IMR-90 (cell line): ENCODE results near the gene ABI3. TPM values are rescaled to one million over a fixed set of nuclear protein-coding genes. Genes with fewer than 3 reads are reported as not detected.

Source experiments
- ATAC-seq: fragments of 200-7000 bp; cut with Tn5 transposase; 2 replicates; pipeline ENCODE4 v1.9.1; 2020; ENCODE audit warnings: low read depth, mild to moderate bottlenecking, moderate library complexity
- BruUV-seq: library from RNA; stranded (reverse); fragments of 400-500 nt; replicated peaks from 2 replicates; lab custom pipeline; 2021; lab: Mats Ljungman, UMichigan
- CTCF ChIA-PET: fragments of 300-600 bp; formaldehyde crosslinking; extraction: SDS; loops from one replicate; lab custom pipeline; 2021; ENCODE audit warnings: antibody characterized with exemption; lab: Yijun Ruan, JAX
- POLR2A ChIA-PET: fragments of 300-600 bp; sonication (Branson Sonifier 250); formaldehyde crosslinking; loops from one replicate; lab custom pipeline; 2022; ENCODE audit warnings: antibody characterized with exemption; ENCODE audit not compliant: unreplicated experiment; lab: Charles Lee
- DNase-seq: peaks from one replicate; pipeline ENCODE4 v3.0.0; 2013
- H2AFZ ChIP-seq: replicated peaks from 2 replicates; pipeline ENCODE3; 2013; ENCODE audit warnings: low read length, mild to moderate bottlenecking; ENCODE audit not compliant: poor library complexity
- H2AK5ac ChIP-seq: 2 replicates; pipeline ENCODE4 v1.6.1; 2013; ENCODE audit warnings: low read depth, low read length, inconsistent platforms
- H2AK9ac ChIP-seq: replicated peaks from 2 replicates; pipeline ENCODE3; 2013; ENCODE audit warnings: mild to moderate bottlenecking, low read depth, low read length, moderate library complexity; ENCODE audit not compliant: poor library complexity
- H2BK120ac ChIP-seq: 2 replicates; pipeline ENCODE4 v1.6.1; 2013; ENCODE audit warnings: low read depth, low read length, inconsistent platforms
- H2BK15ac ChIP-seq: 3 replicates; pipeline ENCODE4 v1.6.1; 2013; ENCODE audit warnings: low read depth, low read length, inconsistent platforms
- H2BK20ac ChIP-seq: 2 replicates; pipeline ENCODE4 v1.6.1; 2013; ENCODE audit warnings: low read depth, mild to moderate bottlenecking, inconsistent platforms, low read length, moderate library complexity
- H2BK5ac ChIP-seq: 2 replicates; pipeline ENCODE4 v1.6.1; 2013; ENCODE audit warnings: mild to moderate bottlenecking, low read depth, low read length, inconsistent platforms; ENCODE audit not compliant: poor library complexity, severe bottlenecking
- H3K14ac ChIP-seq: replicated peaks from 2 replicates; pipeline ENCODE4 v1.6.1; 2013; ENCODE audit warnings: low read depth, low read length, inconsistent platforms
- H3K18ac ChIP-seq: 2 replicates; pipeline ENCODE4 v1.6.1; 2013; ENCODE audit warnings: low read depth, low read length, control low read depth
- H3K23ac ChIP-seq: 2 replicates; pipeline ENCODE4 v1.6.1; 2013; ENCODE audit warnings: low read depth, low read length, inconsistent platforms
- H3K27ac ChIP-seq: 2 replicates; pipeline ENCODE4 v1.5.1; 2013; ENCODE audit warnings: mild to moderate bottlenecking, control low read depth, low read length; ENCODE audit not compliant: insufficient read depth
- H3K27me3 ChIP-seq: 2 replicates; pipeline ENCODE4 v1.6.1; 2013; ENCODE audit warnings: low read length; ENCODE audit not compliant: control insufficient read depth, insufficient read depth
- H3K36me3 ChIP-seq: 2 replicates; pipeline ENCODE4 v1.6.1; 2013; ENCODE audit warnings: low read length, mixed read lengths; ENCODE audit not compliant: control insufficient read depth, insufficient read depth
- H3K4ac ChIP-seq: 2 replicates; pipeline ENCODE4 v1.6.1; 2013; ENCODE audit warnings: low read depth, low read length, inconsistent platforms
- H3K4me1 ChIP-seq: 2 replicates; pipeline ENCODE4 v1.6.1; 2013; ENCODE audit warnings: low read length, mixed read lengths; ENCODE audit not compliant: control insufficient read depth, insufficient read depth
- H3K4me2 ChIP-seq: 2 replicates; pipeline ENCODE4 v1.6.1; 2013; ENCODE audit warnings: low read depth, mild to moderate bottlenecking, control low read depth, low read length, moderate library complexity
- H3K4me3 ChIP-seq: 2 replicates; pipeline ENCODE4 v1.5.1; 2013; ENCODE audit warnings: low read depth, mild to moderate bottlenecking, control low read depth, low read length, moderate library complexity; ENCODE audit not compliant: insufficient read depth
- H3K56ac ChIP-seq: 2 replicates; pipeline ENCODE4 v1.6.1; 2013; ENCODE audit warnings: low read length, inconsistent platforms; ENCODE audit not compliant: insufficient read depth; ENCODE audit errors: extremely low read depth
- H3K79me1 ChIP-seq, 2 experiments: 2 replicates each; pipeline ENCODE4 v1.6.1; 2013; ENCODE audit warnings: low read length in 2 of 2, inconsistent platforms in 1 of 2, low read depth in 1 of 2
- H3K9ac ChIP-seq: 2 replicates; pipeline ENCODE4 v1.6.1; 2013; ENCODE audit warnings: low read depth, low read length, control low read depth
- H3K9me1 ChIP-seq: 2 replicates; pipeline ENCODE4 v1.6.1; 2013; ENCODE audit warnings: low read length, inconsistent platforms; ENCODE audit not compliant: insufficient read depth
- H3K9me3 ChIP-seq: 2 replicates; pipeline ENCODE4 v1.6.1; 2013; ENCODE audit warnings: low read length; ENCODE audit not compliant: control insufficient read depth, insufficient read depth
- H4K20me1 ChIP-seq: 2 replicates; pipeline ENCODE4 v1.6.1; 2013; ENCODE audit warnings: low read length, inconsistent platforms; ENCODE audit not compliant: insufficient read depth
- H4K5ac ChIP-seq: 2 replicates; pipeline ENCODE4 v1.6.1; 2013; ENCODE audit warnings: mild to moderate bottlenecking, low read depth, low read length, control low read depth
- H4K8ac ChIP-seq, 2 experiments: 2 replicates each; pipeline ENCODE4 v1.6.1; 2013; ENCODE audit warnings: low read depth in 2 of 2, low read length in 2 of 2, control low read depth in 1 of 2, inconsistent platforms in 1 of 2
- H4K91ac ChIP-seq: 2 replicates; pipeline ENCODE4 v1.6.1; 2013; ENCODE audit warnings: low read depth, low read length, inconsistent platforms; ENCODE audit not compliant: insufficient read depth
- BHLHE40 ChIP-seq: fragments of 150-350 bp; IDR thresholded peaks from 2 replicates; pipeline ENCODE4 v1.6.1; 2016; ENCODE audit warnings: mild to moderate bottlenecking, low read depth, low read length
- CEBPB ChIP-seq: IDR thresholded peaks from 2 replicates; pipeline ENCODE4 v1.6.1; 2012; ENCODE audit warnings: low read depth, low read length, improper control_type of control experiment
- CHD1 ChIP-seq: IDR thresholded peaks from 2 replicates; pipeline ENCODE4 v1.6.1; 2012; ENCODE audit warnings: low read depth, low read length, improper control_type of control experiment
- FOS ChIP-seq: fragments of 150-350 bp; IDR thresholded peaks from 2 replicates; pipeline ENCODE4 v1.6.1; 2016; ENCODE audit warnings: low read depth, low read length
- MAFK ChIP-seq: IDR thresholded peaks from 2 replicates; pipeline ENCODE4 v1.6.1; 2012; ENCODE audit warnings: low read depth, low read length, improper control_type of control experiment
- MAZ ChIP-seq: IDR thresholded peaks from 2 replicates; pipeline ENCODE4 v1.6.1; 2012; ENCODE audit warnings: low read depth, mild to moderate bottlenecking, low read length, improper control_type of control experiment, moderate library complexity, borderline replicate concordance
- MXI1 ChIP-seq: IDR thresholded peaks from 2 replicates; pipeline ENCODE4 v1.6.1; 2012; ENCODE audit warnings: low read depth, mild to moderate bottlenecking, low read length, moderate library complexity, borderline replicate concordance
- NFE2L2 ChIP-seq: fragments of 150-350 bp; IDR thresholded peaks from 2 replicates; pipeline ENCODE4 v1.6.1; 2016; ENCODE audit warnings: low read depth, mild to moderate bottlenecking, low read length
- POLR2A ChIP-seq: IDR thresholded peaks from 2 replicates; pipeline ENCODE4 v1.6.1; 2012; ENCODE audit warnings: mild to moderate bottlenecking, low read depth, low read length
- RAD21 ChIP-seq: IDR thresholded peaks from 2 replicates; pipeline ENCODE4 v1.6.1; 2012; ENCODE audit warnings: low read length, improper control_type of control experiment
- RCOR1 ChIP-seq: IDR thresholded peaks from 2 replicates; pipeline ENCODE4 v1.6.1; 2012; ENCODE audit warnings: mild to moderate bottlenecking, low read length, improper control_type of control experiment; ENCODE audit not compliant: insufficient replicate concordance
- RFX5 ChIP-seq: IDR thresholded peaks from 2 replicates; pipeline ENCODE4 v1.8.0; 2012; ENCODE audit warnings: low read depth, mild to moderate bottlenecking, low read length, moderate library complexity
- SMC3 ChIP-seq: fragments of 150-350 bp; IDR thresholded peaks from 2 replicates; pipeline ENCODE4 v1.6.1; 2016; ENCODE audit warnings: low read depth, mild to moderate bottlenecking, antibody characterized with exemption, low read length, moderate library complexity
- WGBS, 2 experiments: methylation state at CpG; one replicate each; pipeline versions ENCODE4 v1.1.5 to v1.1.7; 2013; ENCODE audit warnings: missing lambda C conversion rate in 2 of 2; ENCODE audit not compliant: insufficient read length in 1 of 2; ENCODE audit errors: extremely low coverage in 2 of 2; 5-methylcytosine and 5-hydroxymethylcytosine counted together
- dilution Hi-C: fragments of 300-500 bp; cut with HindIII; formaldehyde crosslinking; loops from one replicate; pipeline ENCODE4 v1.14.3; 2018; ENCODE audit warnings: low sequenced_read_pairs; ENCODE audit not compliant: unreplicated experiment
- in situ Hi-C: fragments of 300-500 bp; cut with MboI; formaldehyde crosslinking; loops from 3 replicates; pipeline ENCODE4 v1.14.3; 2019; ENCODE audit warnings: low sequenced_read_pairs, inconsistent platforms, mixed read lengths
- intact Hi-C: fragments of 100-400 bp; cut with micrococcal nuclease; formaldehyde crosslinking; loops from 2 replicates; pipeline ENCODE4 v1.10.0; 2022
- polyA plus RNA-seq, 3 experiments: library from polyadenylated mRNA; depleted of rRNA; stranded (reverse); fragments of >200 nt; gene quantifications; 2 replicates each; pipeline ENCODE4 v1.2.3, GENCODE V29; 2012; ENCODE audit warnings: low replicate concordance in 1 of 3
- total RNA-seq: library from RNA; depleted of rRNA; stranded (reverse); fragments of >200 nt; gene quantifications from 2 replicates; pipeline ENCODE4 v1.2.3, GENCODE V29; 2012
- TF ChIP-seq, protein P1 (sequence below): fragments of 150-350 bp; IDR thresholded peaks from 2 replicates; pipeline ENCODE4 v1.6.1; 2017; ENCODE audit warnings: mild to moderate bottlenecking, antibody characterized with exemption, low read length, low read depth
- TF ChIP-seq, protein P2 (sequence below): conservative IDR thresholded peaks from 2 replicates; pipeline ENCODE4 v1.5.1; 2012; ENCODE audit warnings: mild to moderate bottlenecking, low read depth, low read length, improper control_type of control experiment
- TF ChIP-seq, protein P3 (sequence below): fragments of 150-350 bp; IDR thresholded peaks from 2 replicates; pipeline ENCODE4 v1.6.1; 2016; ENCODE audit warnings: low read depth, mild to moderate bottlenecking, low read length, moderate library complexity, borderline replicate concordance

ABI3 gene
- total and polyA plus RNA-seq, 2 of the 4 experiments (the other 2 are of a cell fraction) = 1.1 to 1.2 TPM

DNA sequence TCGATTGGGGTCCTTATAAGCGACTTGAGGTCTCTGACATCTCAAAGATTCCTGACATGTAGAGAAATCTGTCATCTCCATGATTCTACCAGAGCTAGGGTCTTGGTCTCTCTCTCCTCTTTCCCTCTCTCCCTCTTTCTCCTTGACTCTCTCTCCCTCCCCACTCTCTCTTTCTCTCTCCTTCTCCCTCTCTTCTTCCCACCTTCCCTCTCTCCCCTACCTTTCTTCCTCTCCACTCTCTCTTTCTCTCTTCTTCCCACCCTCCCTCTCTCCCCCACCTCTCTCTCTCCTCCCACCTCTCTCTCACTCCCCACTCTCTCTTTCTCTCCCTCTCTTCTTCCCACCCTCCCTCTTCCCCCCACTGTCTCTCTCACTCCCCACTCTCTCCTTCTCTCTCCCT, 45.4 kb upstream of the ABI3 start:
- no peak overlapping the region for H4K91ac ChIP-seq
- no peak overlapping the region for H3K9ac ChIP-seq
- H3K27ac ChIP-seq = no peak overlapping the region
- H3K9me3 ChIP-seq = peaks cover 5% of the 10 kb centered on the region
- no peak overlapping the region for H3K4ac ChIP-seq
- intact Hi-C loops = no loop called here
- dilution Hi-C loops = no loop called here
- in situ Hi-C loops = no loop called here
- peaks cover 62% of the 10 kb centered on the region for H3K27me3 ChIP-seq
- no peak overlapping the region for H2BK20ac ChIP-seq
- ChIA-PET POLR2A (no interaction called here), CTCF (interaction anchor here (1.2 kb wide), 1 partner anchor 15 kb away, joined by 3 read pairs; no protein-coding TSS in a partner anchor)
- no peak overlapping the region for H2AK5ac ChIP-seq
- H3K79me1 ChIP-seq = no peaks in the 10 kb centered on the region
- BruUV-seq = no TSS peak
- no peak overlapping the region for H3K23ac ChIP-seq
- H4K8ac ChIP-seq = no peak overlapping the region
- ATAC-seq (no peak), DNase-seq (no peak)
- no peaks in the 10 kb centered on the region for H3K9me1 ChIP-seq
- H4K20me1 ChIP-seq = no peaks in the 10 kb centered on the region
- H2BK120ac ChIP-seq = no peak overlapping the region
- no peaks in the 10 kb centered on the region for H3K4me1 ChIP-seq
- no peaks in the 10 kb centered on the region for H3K36me3 ChIP-seq
- H3K4me2 ChIP-seq = no peak overlapping the region
- H2AFZ ChIP-seq = no peak overlapping the region
- TF ChIP-seq MXI1 (no peak), BHLHE40 (no peak), MAZ (no peak), FOS (no peak), MAFK (no peak), SMC3 (no peak), NFE2L2 (no peak), POLR2A (no peak), CHD1 (no peak), CEBPB (no peak), RCOR1 (no peak), RAD21 (no peak), RFX5 (no peak)
- TF ChIP-seq, protein P1, sequence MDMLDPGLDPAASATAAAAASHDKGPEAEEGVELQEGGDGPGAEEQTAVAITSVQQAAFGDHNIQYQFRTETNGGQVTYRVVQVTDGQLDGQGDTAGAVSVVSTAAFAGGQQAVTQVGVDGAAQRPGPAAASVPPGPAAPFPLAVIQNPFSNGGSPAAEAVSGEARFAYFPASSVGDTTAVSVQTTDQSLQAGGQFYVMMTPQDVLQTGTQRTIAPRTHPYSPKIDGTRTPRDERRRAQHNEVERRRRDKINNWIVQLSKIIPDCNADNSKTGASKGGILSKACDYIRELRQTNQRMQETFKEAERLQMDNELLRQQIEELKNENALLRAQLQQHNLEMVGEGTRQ = no peak
- TF ChIP-seq, protein P2, sequence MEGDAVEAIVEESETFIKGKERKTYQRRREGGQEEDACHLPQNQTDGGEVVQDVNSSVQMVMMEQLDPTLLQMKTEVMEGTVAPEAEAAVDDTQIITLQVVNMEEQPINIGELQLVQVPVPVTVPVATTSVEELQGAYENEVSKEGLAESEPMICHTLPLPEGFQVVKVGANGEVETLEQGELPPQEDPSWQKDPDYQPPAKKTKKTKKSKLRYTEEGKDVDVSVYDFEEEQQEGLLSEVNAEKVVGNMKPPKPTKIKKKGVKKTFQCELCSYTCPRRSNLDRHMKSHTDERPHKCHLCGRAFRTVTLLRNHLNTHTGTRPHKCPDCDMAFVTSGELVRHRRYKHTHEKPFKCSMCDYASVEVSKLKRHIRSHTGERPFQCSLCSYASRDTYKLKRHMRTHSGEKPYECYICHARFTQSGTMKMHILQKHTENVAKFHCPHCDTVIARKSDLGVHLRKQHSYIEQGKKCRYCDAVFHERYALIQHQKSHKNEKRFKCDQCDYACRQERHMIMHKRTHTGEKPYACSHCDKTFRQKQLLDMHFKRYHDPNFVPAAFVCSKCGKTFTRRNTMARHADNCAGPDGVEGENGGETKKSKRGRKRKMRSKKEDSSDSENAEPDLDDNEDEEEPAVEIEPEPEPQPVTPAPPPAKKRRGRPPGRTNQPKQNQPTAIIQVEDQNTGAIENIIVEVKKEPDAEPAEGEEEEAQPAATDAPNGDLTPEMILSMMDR = no peak
- TF ChIP-seq, protein P3, sequence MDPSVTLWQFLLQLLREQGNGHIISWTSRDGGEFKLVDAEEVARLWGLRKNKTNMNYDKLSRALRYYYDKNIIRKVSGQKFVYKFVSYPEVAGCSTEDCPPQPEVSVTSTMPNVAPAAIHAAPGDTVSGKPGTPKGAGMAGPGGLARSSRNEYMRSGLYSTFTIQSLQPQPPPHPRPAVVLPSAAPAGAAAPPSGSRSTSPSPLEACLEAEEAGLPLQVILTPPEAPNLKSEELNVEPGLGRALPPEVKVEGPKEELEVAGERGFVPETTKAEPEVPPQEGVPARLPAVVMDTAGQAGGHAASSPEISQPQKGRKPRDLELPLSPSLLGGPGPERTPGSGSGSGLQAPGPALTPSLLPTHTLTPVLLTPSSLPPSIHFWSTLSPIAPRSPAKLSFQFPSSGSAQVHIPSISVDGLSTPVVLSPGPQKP = no peak
- H3K4me3 ChIP-seq = no peak overlapping the region
- no peak overlapping the region for H2BK5ac ChIP-seq
- H3K18ac ChIP-seq = no peak overlapping the region
- no peak overlapping the region for H3K56ac ChIP-seq
- H2BK15ac ChIP-seq = no peak overlapping the region
- WGBS, 2 experiments = 73% methylated on average over 2 of the region's 2 CpGs; no CpG with 5 or more reads in 1 of the 2 experiments
- H2AK9ac ChIP-seq = no peak overlapping the region
- H3K14ac ChIP-seq = no peak overlapping the region
- H4K5ac ChIP-seq = no peak overlapping the region
